Activated T-cell treated with anti-CD3 and anti-CD28 coated beads, Interleukin-2, amount 50 U/mL, for 72 hours (primary cell): ENCODE measurements around the gene GABBR2. TPM values are rescaled to one million over a fixed set of nuclear protein-coding genes. Genes with fewer than 3 reads are reported as not detected.

Source experiments
- ATAC-seq, 2 donors: fragments of 150-1000 bp; cut with Tn5 transposase; replicated peaks in 1 of 2; 2 replicates each; pipeline ENCODE4 v1.10.0; 2021; ENCODE audit warnings: moderate library complexity in 2 of 2, mild to moderate bottlenecking in 1 of 2
- DNase-seq, 2 donors: peaks; one replicate each; pipeline ENCODE4 v3.0.0; 2021 to 2022; ENCODE audit warnings: mixed read lengths in 1 of 2
- H3K27ac Mint-ChIP-seq: one replicate; pipeline ENCODE4 v1.8.0; 2022; ENCODE audit warnings: mild to moderate bottlenecking, moderate library complexity, mixed read lengths
- H3K27me3 Mint-ChIP-seq: one replicate; pipeline ENCODE4 v1.8.0; 2022; ENCODE audit warnings: low read depth, mixed read lengths
- H3K36me3 Mint-ChIP-seq, 2 donors: one replicate each; pipeline ENCODE4 v1.8.0; 2022; ENCODE audit warnings: mixed read lengths in 2 of 2, mild to moderate bottlenecking in 1 of 2; ENCODE audit not compliant: insufficient read depth in 2 of 2
- H3K4me1 Mint-ChIP-seq: one replicate; pipeline ENCODE4 v1.8.0; 2022; ENCODE audit warnings: low read depth, mixed read lengths
- H3K4me3 Mint-ChIP-seq, 2 donors: one replicate each; pipeline ENCODE4 v1.8.0; 2022; ENCODE audit warnings: mild to moderate bottlenecking in 2 of 2, mixed read lengths in 2 of 2, moderate library complexity in 2 of 2
- H3K9me3 Mint-ChIP-seq, 2 donors: one replicate each; pipeline ENCODE4 v1.8.0; 2022; ENCODE audit warnings: mixed read lengths in 2 of 2
- total RNA-seq, 2 donors: library from RNA; stranded (reverse); gene quantifications; one replicate each; pipeline ENCODE4 v1.2.3, GENCODE V29; 2022

GABBR2 gene
- total RNA-seq, 2 donors from 2014 or later, result not detected

GRCh38 chr9:98381311-98382103 is 327.2 kb downstream of the GABBR2 start:
- no peaks in the 10 kb centered on the region for H3K27me3 Mint-ChIP-seq
- no peaks in the 10 kb centered on the region for H3K9me3 Mint-ChIP-seq
- no peaks in the 10 kb centered on the region for H3K36me3 Mint-ChIP-seq
- no peak overlapping the region for H3K27ac Mint-ChIP-seq
- no peak overlapping the region for H3K4me3 Mint-ChIP-seq
- DNase-seq (no peak), ATAC-seq (no peak)
- H3K4me1 Mint-ChIP-seq, result no peaks in the 10 kb centered on the region

GRCh38 chr9:98380065-98380681 is 328.6 kb downstream of the GABBR2 start:
- ATAC-seq (no peak), DNase-seq (no peak)
- no peaks in the 10 kb centered on the region for H3K9me3 Mint-ChIP-seq
- H3K27ac Mint-ChIP-seq, result no peak overlapping the region
- no peak overlapping the region for H3K4me3 Mint-ChIP-seq
- H3K4me1 Mint-ChIP-seq, result no peaks in the 10 kb centered on the region
- H3K27me3 Mint-ChIP-seq, result no peaks in the 10 kb centered on the region
- no peaks in the 10 kb centered on the region for H3K36me3 Mint-ChIP-seq

GRCh38 chr9:98379572-98379971 is 329.2 kb downstream of the GABBR2 start:
- ATAC-seq, result no peak
- Mint-ChIP-seq H3K27ac (no peak overlapping the region), H3K9me3 (no peaks in the 10 kb centered on the region), H3K4me1 (no peaks in the 10 kb centered on the region), H3K36me3 (no peaks in the 10 kb centered on the region), H3K27me3 (no peaks in the 10 kb centered on the region), H3K4me3 (no peak overlapping the region)
- DNase-seq, result no peak

- DNase-seq, result no peak
- Mint-ChIP-seq H3K27ac (no peak overlapping the region), H3K4me3 (no peak overlapping the region), H3K27me3 (no peaks in the 10 kb centered on the region), H3K4me1 (no peaks in the 10 kb centered on the region), H3K36me3 (no peaks in the 10 kb centered on the region), H3K9me3 (no peaks in the 10 kb centered on the region)
- no peak for ATAC-seq
These were observed 329.9 kb downstream of the GABBR2 start for GRCh38 chr9:98378794-98379193.

- no peaks in the 10 kb centered on the region for H3K27me3 Mint-ChIP-seq
- H3K4me3 Mint-ChIP-seq, result no peak overlapping the region
- DNase-seq (no peak), ATAC-seq (no peak)
- H3K9me3 Mint-ChIP-seq, result no peaks in the 10 kb centered on the region
- no peaks in the 10 kb centered on the region for H3K4me1 Mint-ChIP-seq
- H3K36me3 Mint-ChIP-seq, result no peaks in the 10 kb centered on the region
- H3K27ac Mint-ChIP-seq, result no peak overlapping the region
These were observed 330.4 kb downstream of the GABBR2 start for GRCh38 chr9:98378206-98378780.

GRCh38 chr9:98375138-98375726 is 333.5 kb downstream of the GABBR2 start:
- DNase-seq, result no peak
- H3K4me1 Mint-ChIP-seq, result no peaks in the 10 kb centered on the region
- H3K9me3 Mint-ChIP-seq, result no peaks in the 10 kb centered on the region

GRCh38 chr9:98374385-98375051 is 334.2 kb downstream of the GABBR2 start:
- H3K27ac Mint-ChIP-seq, result no peak overlapping the region
- H3K27me3 Mint-ChIP-seq, result no peaks in the 10 kb centered on the region
- DNase-seq (no peak), ATAC-seq (no peak)
- no peaks in the 10 kb centered on the region for H3K4me1 Mint-ChIP-seq
- H3K9me3 Mint-ChIP-seq, result no peaks in the 10 kb centered on the region
- H3K36me3 Mint-ChIP-seq, result no peaks in the 10 kb centered on the region
- no peak overlapping the region for H3K4me3 Mint-ChIP-seq

More at GRCh38 chr9:98375138-98375726, 333.5 kb downstream of the GABBR2 start:
- no peaks in the 10 kb centered on the region for H3K27me3 Mint-ChIP-seq
- no peak overlapping the region for H3K4me3 Mint-ChIP-seq
- H3K27ac Mint-ChIP-seq, result no peak overlapping the region
- no peak for ATAC-seq
- H3K36me3 Mint-ChIP-seq, result no peaks in the 10 kb centered on the region

- H3K9me3 Mint-ChIP-seq, result no peaks in the 10 kb centered on the region
- no peak overlapping the region for H3K27ac Mint-ChIP-seq
- ATAC-seq (no peak), DNase-seq (no peak)
- no peaks in the 10 kb centered on the region for H3K27me3 Mint-ChIP-seq
- H3K4me3 Mint-ChIP-seq, result no peak overlapping the region
- no peaks in the 10 kb centered on the region for H3K4me1 Mint-ChIP-seq
- H3K36me3 Mint-ChIP-seq, result no peaks in the 10 kb centered on the region
These were observed 335.1 kb downstream of the GABBR2 start for GRCh38 chr9:98373609-98374008.

- ATAC-seq (no peak), DNase-seq (no peak)
- Mint-ChIP-seq H3K4me1 (no peaks in the 10 kb centered on the region), H3K27ac (no peak overlapping the region), H3K27me3 (peaks cover 4% of the 10 kb centered on the region), H3K4me3 (no peak overlapping the region), H3K36me3 (no peaks in the 10 kb centered on the region), H3K9me3 (peaks cover 0 to 1% of the 10 kb centered on the region in 2 donors)
These were observed 336.5 kb downstream of the GABBR2 start for GRCh38 chr9:98372077-98372836.

GRCh38 chr9:98370976-98371315 is 337.8 kb downstream of the GABBR2 start:
- H3K4me3 Mint-ChIP-seq, result no peak overlapping the region
- H3K4me1 Mint-ChIP-seq, result no peaks in the 10 kb centered on the region
- no peak for DNase-seq
- no peak overlapping the region for H3K27ac Mint-ChIP-seq
- no peak for ATAC-seq
- peaks cover 0 to 2% of the 10 kb centered on the region in 2 donors for H3K9me3 Mint-ChIP-seq
- H3K27me3 Mint-ChIP-seq, result peaks cover 13% of the 10 kb centered on the region
- peaks cover 2 to 4% of the 10 kb centered on the region in 2 donors for H3K36me3 Mint-ChIP-seq

- H3K4me3 Mint-ChIP-seq, result no peak overlapping the region
These were observed 338.3 kb downstream of the GABBR2 start for GRCh38 chr9:98370300-98370975.

GRCh38 chr9:98369896-98370295 is 338.8 kb downstream of the GABBR2 start:
- no peak for ATAC-seq
- no peak overlapping the region for H3K27ac Mint-ChIP-seq
- H3K4me3 Mint-ChIP-seq, result no peak overlapping the region
- H3K36me3 Mint-ChIP-seq, result peaks cover 7 to 11% of the 10 kb centered on the region in 2 donors
- H3K4me1 Mint-ChIP-seq, result no peaks in the 10 kb centered on the region
- H3K27me3 Mint-ChIP-seq, result peaks cover 13% of the 10 kb centered on the region
- H3K9me3 Mint-ChIP-seq, result peaks cover 3 to 9% of the 10 kb centered on the region in 2 donors
- no peak for DNase-seq

More at GRCh38 chr9:98370300-98370975, 338.3 kb downstream of the GABBR2 start:
- no peak for ATAC-seq
- H3K27ac Mint-ChIP-seq, result no peak overlapping the region
- no peak for DNase-seq
- peaks cover 0 to 5% of the 10 kb centered on the region in 2 donors for H3K9me3 Mint-ChIP-seq
- H3K27me3 Mint-ChIP-seq, result peaks cover 13% of the 10 kb centered on the region
- no peaks in the 10 kb centered on the region for H3K4me1 Mint-ChIP-seq
- H3K36me3 Mint-ChIP-seq, result peaks cover 2 to 7% of the 10 kb centered on the region in 2 donors
